Skeletal muscle tissue (tissue), 4 donors: ENCODE results near the gene CCDC183. TPM values are rescaled to one million over a fixed set of nuclear protein-coding genes. Genes with fewer than 3 reads are reported as not detected.
"Not testable (repeated sequence)": the region's sequence is repeated elsewhere in the genome, so short reads cannot be mapped to it uniquely, and the experiment has no call there.

ENCODE experiments used
- H3K27ac ChIP-seq: one replicate; pipeline ENCODE4 v1.7.0; 2013; ENCODE audit warnings: mild to moderate bottlenecking, low read depth, low read length, inconsistent platforms
- H3K27me3 ChIP-seq, 3 donors: one replicate each; pipeline ENCODE4 v1.7.0; 2013; ENCODE audit warnings: low read length in 3 of 3; ENCODE audit not compliant: control insufficient read depth in 3 of 3, insufficient read depth in 3 of 3
- H3K36me3 ChIP-seq, 3 donors: one replicate each; pipeline ENCODE4 v1.7.0; 2013; ENCODE audit warnings: low read length in 3 of 3; ENCODE audit not compliant: control insufficient read depth in 3 of 3, insufficient read depth in 3 of 3
- H3K4me1 ChIP-seq, 3 donors: one replicate each; pipeline ENCODE4 v1.7.0; 2013; ENCODE audit warnings: low read length in 3 of 3, mild to moderate bottlenecking in 3 of 3; ENCODE audit not compliant: control insufficient read depth in 3 of 3, insufficient read depth in 3 of 3
- H3K4me3 ChIP-seq, 3 donors: one replicate each; pipeline ENCODE4 v1.7.0; 2013; ENCODE audit warnings: low read length in 3 of 3
- H3K9ac ChIP-seq, 3 donors: one replicate each; pipeline ENCODE4 v1.7.0; 2013; ENCODE audit warnings: low read length in 3 of 3, mild to moderate bottlenecking in 3 of 3, moderate library complexity in 2 of 3, low read depth in 1 of 3
- H3K9me3 ChIP-seq, 3 donors: one replicate each; pipeline ENCODE4 v1.7.0; 2013; ENCODE audit warnings: low read length in 3 of 3; ENCODE audit not compliant: control insufficient read depth in 3 of 3
- total RNA-seq: library from RNA; depleted of rRNA; stranded (reverse); fragments of >200 nt; gene quantifications from one replicate; pipeline ENCODE4 v1.2.3, GENCODE V29; 2014
- donor health status: Osteomylitis.

CCDC183 gene
- total RNA-seq, 1 donor from 2014 or later = 1.0 TPM

- Histone ChIP-seq H3K4me1 (peaks cover 0 to 9% (median 0%) of the 10 kb centered on the region in 3 donors), H3K9ac (no peak overlapping the region), H3K4me3 (no peak overlapping the region), H3K27me3 (no peaks in the 10 kb centered on the region), H3K9me3 (no peaks in the 10 kb centered on the region), H3K27ac (no peak overlapping the region), H3K36me3 (peaks cover 43 to 60% (median 55%) of the 10 kb centered on the region in 3 donors)
These were observed 34.1 kb downstream of the CCDC183 start for GRCh38 chr9:136829981-136830885.

GRCh38 chr9:136831002-136831719 is 35.0 kb downstream of the CCDC183 start:
- Histone ChIP-seq H3K27ac (no peak overlapping the region), H3K4me3 (no peak overlapping the region), H3K9me3 (no peaks in the 10 kb centered on the region), H3K4me1 (peaks cover 0 to 9% (median 0%) of the 10 kb centered on the region in 3 donors), H3K9ac (no peak overlapping the region), H3K36me3 (peaks cover 43 to 57% (median 54%) of the 10 kb centered on the region in 3 donors), H3K27me3 (no peaks in the 10 kb centered on the region)

GRCh38 chr9:136831720-136832104 is 35.6 kb downstream of the CCDC183 start:
- no peak overlapping the region for H3K4me3 ChIP-seq
- no peaks in the 10 kb centered on the region for H3K27me3 ChIP-seq
- no peaks in the 10 kb centered on the region for H3K9me3 ChIP-seq
- H3K27ac ChIP-seq = no peak overlapping the region
- peaks cover 43 to 57% (median 55%) of the 10 kb centered on the region in 3 donors for H3K36me3 ChIP-seq
- peaks cover 0 to 9% (median 0%) of the 10 kb centered on the region in 3 donors for H3K4me1 ChIP-seq
- H3K9ac ChIP-seq = no peak overlapping the region

GRCh38 chr9:136832581-136832980 is 36.4 kb downstream of the CCDC183 start:
- Histone ChIP-seq H3K9ac (no peak overlapping the region), H3K27ac (no peak overlapping the region), H3K27me3 (no peaks in the 10 kb centered on the region), H3K4me3 (no peak overlapping the region), H3K36me3 (peaks cover 42 to 56% (median 53%) of the 10 kb centered on the region in 3 donors), H3K9me3 (no peaks in the 10 kb centered on the region), H3K4me1 (peaks cover 0 to 9% (median 0%) of the 10 kb centered on the region in 3 donors)

- peaks cover 39 to 57% (median 51%) of the 10 kb centered on the region in 3 donors for H3K36me3 ChIP-seq
- H3K27ac ChIP-seq, H3K4me1 ChIP-seq, H3K9ac ChIP-seq, H3K27me3 ChIP-seq, H3K4me3 ChIP-seq, H3K9me3 ChIP-seq: not testable (repeated sequence)
These were observed 37.4 kb downstream of the CCDC183 start for GRCh38 chr9:136833381-136834048.

- no peak overlapping the region for H3K9ac ChIP-seq
- H3K27me3 ChIP-seq = no peaks in the 10 kb centered on the region
- H3K9me3 ChIP-seq = no peaks in the 10 kb centered on the region
- H3K36me3 ChIP-seq = peaks cover 29 to 50% (median 45%) of the 10 kb centered on the region in 3 donors
- peaks cover 0 to 11% (median 0%) of the 10 kb centered on the region in 3 donors for H3K4me1 ChIP-seq
- H3K27ac ChIP-seq = no peak overlapping the region
- no peak overlapping the region for H3K4me3 ChIP-seq
These were observed 39.2 kb downstream of the CCDC183 start for GRCh38 chr9:136835162-136835931.

GRCh38 chr9:136835932-136836904 is 40.1 kb downstream of the CCDC183 start:
- Histone ChIP-seq H3K36me3 (peaks cover 23 to 42% (median 39%) of the 10 kb centered on the region in 3 donors), H3K9ac (no peak overlapping the region), H3K9me3 (no peaks in the 10 kb centered on the region), H3K27ac (no peak overlapping the region), H3K4me1 (peaks cover 7 to 11% (median 8%) of the 10 kb centered on the region in 3 donors), H3K4me3 (no peak overlapping the region), H3K27me3 (no peaks in the 10 kb centered on the region)

- Histone ChIP-seq H3K9me3 (no peaks in the 10 kb centered on the region), H3K27me3 (no peaks in the 10 kb centered on the region), H3K4me1 (peaks cover 18 to 19% (median 18%) of the 10 kb centered on the region in 3 donors), H3K36me3 (peaks cover 13 to 33% (median 31%) of the 10 kb centered on the region in 3 donors), H3K9ac (no peak overlapping the region), H3K4me3 (no peak overlapping the region), H3K27ac (no peak overlapping the region)
These were observed 41.2 kb downstream of the CCDC183 start for GRCh38 chr9:136837146-136837855.
